Measurements from ENCODE around the gene SERPINI1.

SERPINI1 gene

GRCh38 chr3:167736264-167736787 is 805 bp downstream of the SERPINI1 start:
- DNase-seq, result no peak

- DNase-seq, result no peak
Measured at GRCh38 chr3:167736997-167737396, 1.5 kb downstream of the SERPINI1 start.

- no peak for DNase-seq
Measured at GRCh38 chr3:167738037-167738436, 2.5 kb downstream of the SERPINI1 start.

- no peak for DNase-seq
Measured at GRCh38 chr3:167739190-167739810, 3.8 kb downstream of the SERPINI1 start.

- peak; percentile 13 for DNase-seq
Measured at GRCh38 chr3:167740961-167741587, 5.6 kb downstream of the SERPINI1 start.

GRCh38 chr3:167742338-167742737 is 6.8 kb downstream of the SERPINI1 start:
- no peak for DNase-seq

GRCh38 chr3:167743799-167744198 is 8.3 kb downstream of the SERPINI1 start:
- no peak for DNase-seq

- DNase-seq, result no peak
Measured at GRCh38 chr3:167749209-167749608, 13.7 kb downstream of the SERPINI1 start.

GRCh38 chr3:167749728-167750127 is 14.2 kb downstream of the SERPINI1 start:
- DNase-seq, result no peak

- DNase-seq, result no peak
Measured at GRCh38 chr3:167750272-167750971, 14.9 kb downstream of the SERPINI1 start.

- DNase-seq, result no peak
Measured at GRCh38 chr3:167754049-167754448, 18.5 kb downstream of the SERPINI1 start.

GRCh38 chr3:167761302-167761701 is 25.8 kb downstream of the SERPINI1 start:
- no peak for DNase-seq

GRCh38 chr3:167762296-167762695 is 26.8 kb downstream of the SERPINI1 start:
- DNase-seq, result no peak

GRCh38 chr3:167772992-167773391 is 37.5 kb downstream of the SERPINI1 start:
- no peak for DNase-seq

- DNase-seq, result no peak
Measured at GRCh38 chr3:167773584-167773983, 38.1 kb downstream of the SERPINI1 start.

- DNase-seq, result no peak
Measured at GRCh38 chr3:167776066-167776685, 40.7 kb downstream of the SERPINI1 start.

- DNase-seq, result no peak
Measured at GRCh38 chr3:167777356-167777755, 41.8 kb downstream of the SERPINI1 start.

- no peak for DNase-seq
Measured at GRCh38 chr3:167780214-167780883, 44.8 kb downstream of the SERPINI1 start.

- no peak for DNase-seq
Measured at GRCh38 chr3:167783781-167784180, 48.3 kb downstream of the SERPINI1 start.

- DNase-seq, result no peak
Measured at GRCh38 chr3:167785790-167786189, 50.3 kb downstream of the SERPINI1 start.

- no peak for DNase-seq
Measured at GRCh38 chr3:167787440-167787839, 51.9 kb downstream of the SERPINI1 start.

GRCh38 chr3:167798443-167798842 is 62.9 kb downstream of the SERPINI1 start:
- DNase-seq, result no peak

GRCh38 chr3:167808910-167809309 is 73.4 kb downstream of the SERPINI1 start:
- DNase-seq, result no peak

All from NCI-H526 treated with DMSO at 0.1 percent for 48 hours (cell line).